Measurements from ENCODE around the gene PDE6H. TPM values are rescaled to one million over a fixed set of nuclear protein-coding genes. Genes with fewer than 3 reads are reported as not detected.

Gene PDE6H
- total RNA-seq, 1 donor from 2014 or later, result not detected

DNA sequence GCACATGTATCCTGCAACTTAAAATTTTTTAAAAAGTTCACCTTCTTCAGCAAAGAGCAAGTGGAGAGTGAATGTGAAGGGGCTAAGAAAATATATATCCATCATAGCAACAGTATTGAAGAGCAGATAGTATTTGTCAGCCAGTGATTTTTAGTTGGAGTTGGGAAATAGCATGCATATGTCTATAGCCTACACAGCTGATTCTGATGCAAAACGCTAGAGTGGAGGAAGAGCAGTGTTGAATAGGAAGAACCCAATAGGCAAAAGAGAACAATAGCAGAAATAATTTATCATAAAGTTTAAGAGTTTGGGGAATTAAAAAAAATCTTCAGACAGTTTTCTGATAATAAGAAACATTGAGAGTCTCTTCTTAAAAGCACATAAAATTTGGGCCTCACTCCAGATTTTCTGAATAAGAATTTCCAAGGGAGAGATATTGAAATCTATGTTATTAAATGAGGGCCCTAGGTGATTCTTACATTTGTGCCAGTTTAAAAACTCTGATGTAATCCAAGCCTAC lies 12.0 kb downstream of the PDE6H start:
- DNase-seq (ENCODE audit: low spot score), result no peak
- H3K27ac Mint-ChIP-seq (ENCODE audit: unreplicated experiment), result no peak overlapping the region
- peaks cover 6% of the 10 kb centered on the region for H3K4me1 Mint-ChIP-seq (ENCODE audit: low read depth)
- no peak overlapping the region for H3K4me3 Mint-ChIP-seq (ENCODE audit: unreplicated experiment)
- no peaks in the 10 kb centered on the region for H3K27me3 Mint-ChIP-seq (ENCODE audit: low read depth)
- H3K9me3 Mint-ChIP-seq (ENCODE audit: low read depth), result peaks cover 2% of the 10 kb centered on the region
- TF ChIP-seq, protein P1, sequence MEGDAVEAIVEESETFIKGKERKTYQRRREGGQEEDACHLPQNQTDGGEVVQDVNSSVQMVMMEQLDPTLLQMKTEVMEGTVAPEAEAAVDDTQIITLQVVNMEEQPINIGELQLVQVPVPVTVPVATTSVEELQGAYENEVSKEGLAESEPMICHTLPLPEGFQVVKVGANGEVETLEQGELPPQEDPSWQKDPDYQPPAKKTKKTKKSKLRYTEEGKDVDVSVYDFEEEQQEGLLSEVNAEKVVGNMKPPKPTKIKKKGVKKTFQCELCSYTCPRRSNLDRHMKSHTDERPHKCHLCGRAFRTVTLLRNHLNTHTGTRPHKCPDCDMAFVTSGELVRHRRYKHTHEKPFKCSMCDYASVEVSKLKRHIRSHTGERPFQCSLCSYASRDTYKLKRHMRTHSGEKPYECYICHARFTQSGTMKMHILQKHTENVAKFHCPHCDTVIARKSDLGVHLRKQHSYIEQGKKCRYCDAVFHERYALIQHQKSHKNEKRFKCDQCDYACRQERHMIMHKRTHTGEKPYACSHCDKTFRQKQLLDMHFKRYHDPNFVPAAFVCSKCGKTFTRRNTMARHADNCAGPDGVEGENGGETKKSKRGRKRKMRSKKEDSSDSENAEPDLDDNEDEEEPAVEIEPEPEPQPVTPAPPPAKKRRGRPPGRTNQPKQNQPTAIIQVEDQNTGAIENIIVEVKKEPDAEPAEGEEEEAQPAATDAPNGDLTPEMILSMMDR (IDR thresholded peaks at IDR 0.05), result no peak
- H3K36me3 Mint-ChIP-seq (ENCODE audit: low read depth), result no peaks in the 10 kb centered on the region

DNA sequence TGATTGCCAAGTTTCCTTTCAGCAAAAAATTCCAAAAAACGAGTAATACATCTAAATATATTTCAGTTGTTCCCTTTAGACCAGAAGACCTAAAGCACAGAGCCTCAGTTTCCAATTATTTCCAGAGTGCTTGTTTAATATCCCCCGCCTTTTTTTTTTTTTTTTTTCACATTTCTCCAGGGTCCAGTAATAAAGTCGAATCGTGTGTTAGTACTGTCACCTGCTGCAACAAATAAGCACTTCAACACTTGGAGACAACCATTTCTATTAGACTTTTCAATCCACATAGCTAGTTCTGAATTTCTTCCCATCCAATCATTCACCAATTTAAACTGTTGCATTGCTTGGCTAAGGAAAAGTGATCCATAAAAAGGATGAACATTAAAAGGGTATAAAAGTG lies 13.6 kb downstream of the PDE6H start:
- H3K4me1 Mint-ChIP-seq (ENCODE audit: low read depth), result peaks cover 6% of the 10 kb centered on the region

DNA sequence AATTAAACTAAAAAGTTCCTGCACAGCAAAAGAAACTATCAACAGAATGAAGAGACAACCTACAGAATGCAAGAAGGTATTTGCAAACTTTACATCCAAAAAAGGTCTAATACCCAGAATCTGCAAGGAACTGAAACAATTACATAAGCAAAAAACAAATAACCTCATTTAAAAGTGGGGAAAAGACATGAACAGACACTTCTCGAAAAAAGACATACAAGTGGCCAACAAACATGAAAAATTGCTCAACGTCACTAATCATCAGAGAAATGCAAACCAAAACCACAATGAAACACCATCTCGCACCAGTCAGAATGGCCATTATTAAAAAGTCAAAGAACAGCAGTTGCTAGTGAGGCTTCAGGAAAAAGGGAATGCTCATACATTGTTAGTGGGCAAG lies 15.2 kb downstream of the PDE6H start:
- no peaks in the 10 kb centered on the region for H3K36me3 Mint-ChIP-seq (ENCODE audit: low read depth)
- no peak overlapping the region for H3K27ac Mint-ChIP-seq (ENCODE audit: unreplicated experiment)
- no peak overlapping the region for H3K4me3 Mint-ChIP-seq (ENCODE audit: unreplicated experiment)
- H3K9me3 Mint-ChIP-seq (ENCODE audit: low read depth), result peaks cover 17% of the 10 kb centered on the region
- TF ChIP-seq, protein P1 (IDR thresholded peaks at IDR 0.05), result no peak
- H3K27me3 Mint-ChIP-seq (ENCODE audit: low read depth), result no peaks in the 10 kb centered on the region
- peaks cover 6% of the 10 kb centered on the region for H3K4me1 Mint-ChIP-seq (ENCODE audit: low read depth)
- DNase-seq (ENCODE audit: low spot score), result no peak

More for the DNA sequence above, 13.6 kb downstream of the PDE6H start:
- Mint-ChIP-seq H3K4me3 (ENCODE audit: unreplicated experiment) (no peak overlapping the region), H3K36me3 (ENCODE audit: low read depth) (no peaks in the 10 kb centered on the region), H3K27ac (ENCODE audit: unreplicated experiment) (no peak overlapping the region), H3K9me3 (ENCODE audit: low read depth) (peaks cover 16% of the 10 kb centered on the region), H3K27me3 (ENCODE audit: low read depth) (no peaks in the 10 kb centered on the region)
- no peak for DNase-seq (ENCODE audit: low spot score)
- TF ChIP-seq, protein P1 (IDR thresholded peaks at IDR 0.05), result peak; percentile 56

GRCh38 chr12:14989790-14990189 lies 16.9 kb downstream of the PDE6H start:
- TF ChIP-seq, protein P1 (IDR thresholded peaks at IDR 0.05), result no peak
- Mint-ChIP-seq H3K27me3 (ENCODE audit: low read depth) (no peaks in the 10 kb centered on the region), H3K9me3 (ENCODE audit: low read depth) (peaks cover 17% of the 10 kb centered on the region), H3K4me1 (ENCODE audit: low read depth) (peaks cover 22% of the 10 kb centered on the region), H3K36me3 (ENCODE audit: low read depth) (no peaks in the 10 kb centered on the region), H3K27ac (ENCODE audit: unreplicated experiment) (no peak overlapping the region), H3K4me3 (ENCODE audit: unreplicated experiment) (no peak overlapping the region)
- no peak for DNase-seq (ENCODE audit: low spot score)

DNA sequence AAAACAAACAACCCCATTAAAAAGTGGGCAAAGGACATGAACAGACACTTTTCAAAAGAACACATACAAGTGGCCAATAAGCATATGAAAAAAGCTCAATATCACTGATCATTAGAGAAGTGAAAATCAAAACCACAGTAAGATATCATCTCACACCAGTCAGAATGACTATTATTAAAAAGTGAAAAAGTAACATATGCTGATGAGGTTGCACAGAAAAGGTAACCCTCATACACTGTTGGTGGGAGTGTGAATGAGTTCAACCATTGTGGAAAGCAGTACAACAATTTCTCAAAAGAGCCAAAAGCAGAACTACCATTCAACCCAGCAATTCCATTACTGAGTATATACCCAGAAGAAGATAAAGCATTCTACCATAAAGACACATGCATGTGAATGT lies 18.2 kb downstream of the PDE6H start:
- no peak for DNase-seq (ENCODE audit: low spot score)
- H3K27me3 Mint-ChIP-seq (ENCODE audit: low read depth), result no peaks in the 10 kb centered on the region
- H3K36me3 Mint-ChIP-seq (ENCODE audit: low read depth), result no peaks in the 10 kb centered on the region
- H3K9me3 Mint-ChIP-seq (ENCODE audit: low read depth), result peaks cover 17% of the 10 kb centered on the region
- TF ChIP-seq, protein P1 (IDR thresholded peaks at IDR 0.05), result no peak
- H3K4me1 Mint-ChIP-seq (ENCODE audit: low read depth), result peaks cover 29% of the 10 kb centered on the region
- H3K27ac Mint-ChIP-seq (ENCODE audit: unreplicated experiment), result no peak overlapping the region
- no peak overlapping the region for H3K4me3 Mint-ChIP-seq (ENCODE audit: unreplicated experiment)
